H1 (cell line): ENCODE measurements around the gene HDAC11. TPM values are rescaled to one million over a fixed set of nuclear protein-coding genes. Genes with fewer than 3 reads are reported as not detected.

Experiments used
- FOSL1 ChIP-seq: IDR thresholded peaks from 2 replicates; pipeline ENCODE4 v1.6.1; 2011; ENCODE audit warnings: mild to moderate bottlenecking, low read depth, low read length, moderate library complexity; ENCODE audit not compliant: insufficient read depth
- MAFK ChIP-seq: IDR thresholded peaks from 2 replicates; pipeline ENCODE4 v1.6.1; 2012; ENCODE audit warnings: low read depth, mild to moderate bottlenecking, improper control_type of control experiment, low read length
- polyA plus RNA-seq, 7 experiments: library from polyadenylated mRNA; depleted of rRNA in 3 of 7; stranded (reverse) in 5 of 7; unstranded in 2 of 7; fragments of >200 nt in 5 of 7; fragments of 200-250 nt in 2 of 7; gene quantifications; 1 replicate in 5 of 7; 2 replicates in 1 of 7; 4 replicates in 1 of 7; pipeline versions ENCODE4 v1.2.1 to v1.2.3, GENCODE V29; 2011 to 2013; ENCODE audit warnings: missing spikeins in 2 of 7, mixed read lengths in 2 of 7
- total RNA-seq: library from RNA; stranded (reverse); fragmentation: NEBNext Ultra II Directional; extraction: Animal tissue kit (Norgen Biotek cat#: 25700); gene quantifications from 2 replicates; pipeline ENCODE4 v1.2.1, GENCODE V29; 2021
- TF ChIP-seq, protein P1 (sequence below): fragments of 300-600 bp; sonication (generic); IDR thresholded peaks from 2 replicates; pipeline ENCODE4 v1.7.1; 2012; ENCODE audit warnings: low read length, moderate library complexity, mild to moderate bottlenecking, inconsistent platforms; ENCODE audit not compliant: insufficient replicate concordance
- TF ChIP-seq, protein P2 (sequence below): IDR thresholded peaks from 2 replicates; pipeline ENCODE4 v1.6.1; 2012; ENCODE audit warnings: inconsistent platforms

The HDAC11 gene
- total and polyA plus RNA-seq, 2 of the 8 experiments (the other 6 are each of a cell fraction or from before 2014, with no cell fraction given), result 6.8 to 7.4 TPM

DNA sequence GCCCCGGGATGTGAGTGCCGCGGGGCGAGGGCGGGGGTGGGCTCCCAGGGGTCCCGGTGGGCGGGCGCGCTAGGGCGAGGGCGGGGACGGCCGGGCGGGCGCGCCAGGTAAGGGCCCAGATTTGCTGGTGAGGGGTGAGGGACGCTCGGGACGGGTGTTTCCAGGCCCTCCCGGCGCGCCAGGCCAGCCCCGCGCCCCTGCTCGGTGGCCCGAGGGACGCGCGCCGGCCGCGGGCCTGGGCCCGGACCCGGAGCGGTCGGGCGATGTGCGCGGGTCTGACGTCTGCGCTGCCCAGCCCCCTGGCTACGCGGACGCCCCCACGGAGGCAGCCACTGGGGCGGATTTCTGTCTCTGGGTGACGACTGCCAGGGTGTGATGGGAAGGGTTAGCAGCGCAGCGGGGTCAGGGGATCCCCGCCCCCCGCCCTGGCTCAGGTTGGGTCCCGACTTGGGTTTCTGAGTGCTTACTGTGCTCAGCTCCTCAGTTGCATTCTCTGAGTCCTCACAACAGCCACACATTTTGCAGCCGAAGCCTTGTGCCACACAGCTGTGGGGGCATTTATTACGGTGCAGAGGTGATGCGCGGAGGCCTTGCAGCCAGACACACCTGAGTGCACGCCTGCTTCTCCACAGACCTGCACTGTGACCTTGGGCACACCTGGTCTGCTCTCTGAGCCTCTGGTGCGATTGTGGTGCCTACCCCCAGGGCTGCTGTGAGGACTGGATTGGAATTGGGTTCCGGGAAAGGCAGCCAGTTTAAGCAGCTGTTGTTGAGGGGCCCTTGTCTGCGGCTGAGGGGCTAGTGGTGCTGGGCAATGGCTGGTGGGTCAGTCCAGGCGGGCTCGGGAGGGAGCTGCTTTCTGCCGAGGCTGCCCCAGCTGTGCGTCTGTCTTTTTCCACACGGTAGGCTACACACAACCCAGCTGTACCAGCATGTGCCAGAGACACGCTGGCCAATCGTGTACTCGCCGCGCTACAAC lies 523 bp downstream of the HDAC11 start (continued):
- TF ChIP-seq, protein P1, sequence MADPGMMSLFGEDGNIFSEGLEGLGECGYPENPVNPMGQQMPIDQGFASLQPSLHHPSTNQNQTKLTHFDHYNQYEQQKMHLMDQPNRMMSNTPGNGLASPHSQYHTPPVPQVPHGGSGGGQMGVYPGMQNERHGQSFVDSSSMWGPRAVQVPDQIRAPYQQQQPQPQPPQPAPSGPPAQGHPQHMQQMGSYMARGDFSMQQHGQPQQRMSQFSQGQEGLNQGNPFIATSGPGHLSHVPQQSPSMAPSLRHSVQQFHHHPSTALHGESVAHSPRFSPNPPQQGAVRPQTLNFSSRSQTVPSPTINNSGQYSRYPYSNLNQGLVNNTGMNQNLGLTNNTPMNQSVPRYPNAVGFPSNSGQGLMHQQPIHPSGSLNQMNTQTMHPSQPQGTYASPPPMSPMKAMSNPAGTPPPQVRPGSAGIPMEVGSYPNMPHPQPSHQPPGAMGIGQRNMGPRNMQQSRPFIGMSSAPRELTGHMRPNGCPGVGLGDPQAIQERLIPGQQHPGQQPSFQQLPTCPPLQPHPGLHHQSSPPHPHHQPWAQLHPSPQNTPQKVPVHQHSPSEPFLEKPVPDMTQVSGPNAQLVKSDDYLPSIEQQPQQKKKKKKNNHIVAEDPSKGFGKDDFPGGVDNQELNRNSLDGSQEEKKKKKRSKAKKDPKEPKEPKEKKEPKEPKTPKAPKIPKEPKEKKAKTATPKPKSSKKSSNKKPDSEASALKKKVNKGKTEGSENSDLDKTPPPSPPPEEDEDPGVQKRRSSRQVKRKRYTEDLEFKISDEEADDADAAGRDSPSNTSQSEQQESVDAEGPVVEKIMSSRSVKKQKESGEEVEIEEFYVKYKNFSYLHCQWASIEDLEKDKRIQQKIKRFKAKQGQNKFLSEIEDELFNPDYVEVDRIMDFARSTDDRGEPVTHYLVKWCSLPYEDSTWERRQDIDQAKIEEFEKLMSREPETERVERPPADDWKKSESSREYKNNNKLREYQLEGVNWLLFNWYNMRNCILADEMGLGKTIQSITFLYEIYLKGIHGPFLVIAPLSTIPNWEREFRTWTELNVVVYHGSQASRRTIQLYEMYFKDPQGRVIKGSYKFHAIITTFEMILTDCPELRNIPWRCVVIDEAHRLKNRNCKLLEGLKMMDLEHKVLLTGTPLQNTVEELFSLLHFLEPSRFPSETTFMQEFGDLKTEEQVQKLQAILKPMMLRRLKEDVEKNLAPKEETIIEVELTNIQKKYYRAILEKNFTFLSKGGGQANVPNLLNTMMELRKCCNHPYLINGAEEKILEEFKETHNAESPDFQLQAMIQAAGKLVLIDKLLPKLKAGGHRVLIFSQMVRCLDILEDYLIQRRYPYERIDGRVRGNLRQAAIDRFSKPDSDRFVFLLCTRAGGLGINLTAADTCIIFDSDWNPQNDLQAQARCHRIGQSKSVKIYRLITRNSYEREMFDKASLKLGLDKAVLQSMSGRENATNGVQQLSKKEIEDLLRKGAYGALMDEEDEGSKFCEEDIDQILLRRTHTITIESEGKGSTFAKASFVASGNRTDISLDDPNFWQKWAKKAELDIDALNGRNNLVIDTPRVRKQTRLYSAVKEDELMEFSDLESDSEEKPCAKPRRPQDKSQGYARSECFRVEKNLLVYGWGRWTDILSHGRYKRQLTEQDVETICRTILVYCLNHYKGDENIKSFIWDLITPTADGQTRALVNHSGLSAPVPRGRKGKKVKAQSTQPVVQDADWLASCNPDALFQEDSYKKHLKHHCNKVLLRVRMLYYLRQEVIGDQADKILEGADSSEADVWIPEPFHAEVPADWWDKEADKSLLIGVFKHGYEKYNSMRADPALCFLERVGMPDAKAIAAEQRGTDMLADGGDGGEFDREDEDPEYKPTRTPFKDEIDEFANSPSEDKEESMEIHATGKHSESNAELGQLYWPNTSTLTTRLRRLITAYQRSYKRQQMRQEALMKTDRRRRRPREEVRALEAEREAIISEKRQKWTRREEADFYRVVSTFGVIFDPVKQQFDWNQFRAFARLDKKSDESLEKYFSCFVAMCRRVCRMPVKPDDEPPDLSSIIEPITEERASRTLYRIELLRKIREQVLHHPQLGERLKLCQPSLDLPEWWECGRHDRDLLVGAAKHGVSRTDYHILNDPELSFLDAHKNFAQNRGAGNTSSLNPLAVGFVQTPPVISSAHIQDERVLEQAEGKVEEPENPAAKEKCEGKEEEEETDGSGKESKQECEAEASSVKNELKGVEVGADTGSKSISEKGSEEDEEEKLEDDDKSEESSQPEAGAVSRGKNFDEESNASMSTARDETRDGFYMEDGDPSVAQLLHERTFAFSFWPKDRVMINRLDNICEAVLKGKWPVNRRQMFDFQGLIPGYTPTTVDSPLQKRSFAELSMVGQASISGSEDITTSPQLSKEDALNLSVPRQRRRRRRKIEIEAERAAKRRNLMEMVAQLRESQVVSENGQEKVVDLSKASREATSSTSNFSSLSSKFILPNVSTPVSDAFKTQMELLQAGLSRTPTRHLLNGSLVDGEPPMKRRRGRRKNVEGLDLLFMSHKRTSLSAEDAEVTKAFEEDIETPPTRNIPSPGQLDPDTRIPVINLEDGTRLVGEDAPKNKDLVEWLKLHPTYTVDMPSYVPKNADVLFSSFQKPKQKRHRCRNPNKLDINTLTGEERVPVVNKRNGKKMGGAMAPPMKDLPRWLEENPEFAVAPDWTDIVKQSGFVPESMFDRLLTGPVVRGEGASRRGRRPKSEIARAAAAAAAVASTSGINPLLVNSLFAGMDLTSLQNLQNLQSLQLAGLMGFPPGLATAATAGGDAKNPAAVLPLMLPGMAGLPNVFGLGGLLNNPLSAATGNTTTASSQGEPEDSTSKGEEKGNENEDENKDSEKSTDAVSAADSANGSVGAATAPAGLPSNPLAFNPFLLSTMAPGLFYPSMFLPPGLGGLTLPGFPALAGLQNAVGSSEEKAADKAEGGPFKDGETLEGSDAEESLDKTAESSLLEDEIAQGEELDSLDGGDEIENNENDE, result no peak
- TF ChIP-seq MAFK (no peak), FOSL1 (no peak)
- TF ChIP-seq, protein P2, sequence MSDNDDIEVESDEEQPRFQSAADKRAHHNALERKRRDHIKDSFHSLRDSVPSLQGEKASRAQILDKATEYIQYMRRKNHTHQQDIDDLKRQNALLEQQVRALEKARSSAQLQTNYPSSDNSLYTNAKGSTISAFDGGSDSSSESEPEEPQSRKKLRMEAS, result no peak
